Kidney (tissue), 14 donors: Measurements from ENCODE around the gene GPC6. TPM values are rescaled to one million over a fixed set of nuclear protein-coding genes. Genes with fewer than 3 reads are reported as not detected.

ENCODE experiments used
- DNase-seq, 5 donors: peaks; one replicate each; pipeline ENCODE4 v3.0.0-alpha.2; 2013 to 2020
- FAIRE-seq: peaks from 2 replicates; lab custom pipeline; 2012; peaks lifted over from hg19 to GRCh38; lab: Jason Lieb, UNC
- H3K27ac ChIP-seq, 2 donors: one replicate each; pipeline ENCODE4 v1.7.0; 2013; ENCODE audit warnings: low read depth in 2 of 2, low read length in 2 of 2, inconsistent platforms in 1 of 2
- H3K27me3 ChIP-seq: one replicate; pipeline ENCODE4 v1.7.1; 2013; ENCODE audit warnings: low read length, inconsistent platforms; ENCODE audit not compliant: control insufficient read depth, insufficient read depth
- H3K36me3 ChIP-seq, 3 donors: one replicate each; pipeline versions ENCODE4 v1.7.0 to v1.7.1; 2013; ENCODE audit warnings: low read length in 3 of 3, control low read depth in 1 of 3, inconsistent platforms in 1 of 3; ENCODE audit not compliant: insufficient read depth in 3 of 3, control insufficient read depth in 2 of 3
- H3K4me1 ChIP-seq, 3 donors: one replicate each; pipeline versions ENCODE4 v1.7.0 to v1.7.1; 2013; ENCODE audit warnings: low read length in 3 of 3, inconsistent platforms in 1 of 3, low read depth in 1 of 3; ENCODE audit not compliant: control insufficient read depth in 2 of 3, insufficient read depth in 2 of 3
- H3K4me3 ChIP-seq, 3 donors: one replicate each; pipeline versions ENCODE4 v1.7.0 to v1.8.1; 2013; ENCODE audit warnings: low read length in 3 of 3, control low read depth in 1 of 3, inconsistent platforms in 1 of 3
- H3K9ac ChIP-seq, 3 donors: one replicate each; pipeline versions ENCODE4 v1.7.0 to v1.7.1; 2013; ENCODE audit warnings: low read length in 3 of 3, control low read depth in 1 of 3, inconsistent platforms in 1 of 3
- H3K9me3 ChIP-seq, 3 donors: one replicate each; pipeline versions ENCODE4 v1.7.0 to v1.7.1; 2013; ENCODE audit warnings: low read length in 3 of 3, control low read depth in 1 of 3, inconsistent platforms in 1 of 3; ENCODE audit not compliant: control insufficient read depth in 2 of 3, insufficient read depth in 1 of 3
- CTCF ChIP-seq: IDR thresholded peaks from 3 replicates; pipeline ENCODE4 v1.5.1; 2012; ENCODE audit warnings: mild to moderate bottlenecking, moderate library complexity, borderline replicate concordance; ENCODE audit not compliant: insufficient read depth; ENCODE audit errors: extremely low read depth
- intact Hi-C: fragments of 100-400 bp; cut with DNase I; formaldehyde crosslinking; loops from one replicate; pipeline ENCODE4 v1.11.1; 2022
- polyA plus RNA-seq: library from polyadenylated mRNA; stranded (reverse); fragments of 350-450 nt; fragmentation: Illumina TruSeq; extraction: RNeasy Lipid Tissue Mini Kit (QIAGEN cat#74804); gene quantifications from one replicate; pipeline ENCODE4 v1.2.3, GENCODE V29; 2014; ENCODE audit warnings: low read depth, low replicate concordance; ENCODE audit not compliant: insufficient read depth
- total RNA-seq: library from RNA; stranded (reverse); fragmentation: NEBNext Ultra II Directional; extraction: Animal tissue kit (Norgen Biotek cat#: 25700); gene quantifications from one replicate; pipeline ENCODE4 v1.2.1, GENCODE V29; 2021
- donor health status: control.
- donor health status: control.
- donor health status: control.
- donor health status: control.
- donor health status: control.
- donor health status: DM: yes; HTN: yes; CAD: no.
- donor health status: Normal renal cell carcinoma (clear cell type).

The GPC6 gene
- total and polyA plus RNA-seq, 2 donors from 2014 or later = 6.2 to 15.5 TPM

GRCh38 chr13:93655154-93655553 is 428.5 kb downstream of the GPC6 start:
- H3K27me3 ChIP-seq = no peaks in the 10 kb centered on the region
- H3K36me3 ChIP-seq = no peaks in the 10 kb centered on the region
- H3K4me3 ChIP-seq = no peak overlapping the region
- FAIRE-seq (no peak), DNase-seq (no peak)
- H3K27ac ChIP-seq = no peak overlapping the region
- TF ChIP-seq CTCF = no peak
- no peak overlapping the region for H3K9ac ChIP-seq
- no peaks in the 10 kb centered on the region for H3K9me3 ChIP-seq
- intact Hi-C loops = no loop called here
- no peaks in the 10 kb centered on the region for H3K4me1 ChIP-seq

- intact Hi-C loops = no loop called here
- no peak for TF ChIP-seq CTCF
- FAIRE-seq = no peak
Observed at GRCh38 chr13:93660391-93661063, 433.9 kb downstream of the GPC6 start.

GRCh38 chr13:93670866-93671265 is 444.3 kb downstream of the GPC6 start:
- Histone ChIP-seq H3K27ac (no peak overlapping the region), H3K27me3 (no peaks in the 10 kb centered on the region), H3K36me3 (no peaks in the 10 kb centered on the region), H3K4me3 (no peak overlapping the region), H3K9ac (no peak overlapping the region), H3K9me3 (no peaks in the 10 kb centered on the region), H3K4me1 (no peaks in the 10 kb centered on the region)
- no peak for TF ChIP-seq CTCF
- no peak for FAIRE-seq
- intact Hi-C loops = no loop called here
- DNase-seq = no peak

More at GRCh38 chr13:93660391-93661063, 433.9 kb downstream of the GPC6 start:
- H3K27ac ChIP-seq = no peak overlapping the region
- no peak overlapping the region for H3K9ac ChIP-seq
- no peaks in the 10 kb centered on the region for H3K9me3 ChIP-seq
- no peaks in the 10 kb centered on the region for H3K36me3 ChIP-seq
- DNase-seq = no peak
- no peaks in the 10 kb centered on the region for H3K4me1 ChIP-seq
- no peaks in the 10 kb centered on the region for H3K27me3 ChIP-seq
- H3K4me3 ChIP-seq = no peak overlapping the region
